Measurements from ENCODE around the gene TUBB6. TPM values are rescaled to one million over a fixed set of nuclear protein-coding genes. Genes with fewer than 3 reads are reported as not detected.

TUBB6 gene
- total RNA-seq, 2 experiments from 2014 or later = 11.1 to 11.6 TPM

DNA sequence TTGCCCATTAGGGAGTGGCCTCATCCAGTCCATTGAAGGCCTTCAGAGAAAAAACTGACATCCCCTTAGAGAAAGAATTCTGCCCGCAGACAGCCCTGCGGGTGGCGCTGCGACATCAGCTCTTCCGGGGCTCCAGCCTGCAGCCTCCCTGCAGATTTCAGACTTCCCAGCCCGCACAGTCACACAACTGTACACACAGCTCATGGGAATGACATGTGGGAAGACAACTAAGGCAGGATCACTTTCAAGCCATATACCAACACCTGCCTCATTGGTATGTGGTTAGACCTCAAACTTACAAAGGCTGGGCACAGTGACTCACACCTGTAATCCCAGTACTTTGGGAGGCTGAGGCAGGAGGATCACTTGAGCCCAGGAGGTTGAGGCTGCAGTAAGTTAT lies 24.8 kb upstream of the TUBB6 start:
- H3K4me3 Mint-ChIP-seq = no peak overlapping the region
- peaks cover 4% of the 10 kb centered on the region for H3K4me1 Mint-ChIP-seq
- H3K27me3 Mint-ChIP-seq = peaks cover 33% of the 10 kb centered on the region
- H3K9me3 Mint-ChIP-seq = no peaks in the 10 kb centered on the region
- no peak overlapping the region for H3K27ac Mint-ChIP-seq
- no peaks in the 10 kb centered on the region for H3K36me3 Mint-ChIP-seq
- no peak for DNase-seq

DNA sequence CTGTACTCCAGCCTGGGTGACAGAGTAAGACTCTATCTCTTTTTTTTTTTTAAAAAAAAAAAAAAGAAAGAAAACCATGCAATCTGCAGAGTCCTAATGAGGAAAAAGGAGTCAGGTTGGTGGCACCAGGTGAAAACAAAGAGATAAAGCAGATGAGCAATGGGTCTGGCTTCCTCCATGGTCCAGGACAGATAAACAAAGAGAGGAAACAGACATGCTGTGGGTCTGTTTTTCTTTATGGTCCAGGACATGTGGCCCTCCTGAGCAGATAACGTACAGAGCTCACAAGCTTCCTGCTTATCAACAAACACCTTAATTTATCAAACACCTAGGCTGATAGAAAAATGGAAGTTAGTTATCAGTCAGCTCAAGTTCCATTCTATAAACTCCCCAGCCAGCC lies 24.4 kb upstream of the TUBB6 start:
- Mint-ChIP-seq H3K4me3 (no peak overlapping the region), H3K27ac (no peak overlapping the region), H3K36me3 (no peaks in the 10 kb centered on the region), H3K4me1 (peaks cover 4% of the 10 kb centered on the region), H3K27me3 (peaks cover 37% of the 10 kb centered on the region), H3K9me3 (no peaks in the 10 kb centered on the region)
- DNase-seq = no peak

DNA sequence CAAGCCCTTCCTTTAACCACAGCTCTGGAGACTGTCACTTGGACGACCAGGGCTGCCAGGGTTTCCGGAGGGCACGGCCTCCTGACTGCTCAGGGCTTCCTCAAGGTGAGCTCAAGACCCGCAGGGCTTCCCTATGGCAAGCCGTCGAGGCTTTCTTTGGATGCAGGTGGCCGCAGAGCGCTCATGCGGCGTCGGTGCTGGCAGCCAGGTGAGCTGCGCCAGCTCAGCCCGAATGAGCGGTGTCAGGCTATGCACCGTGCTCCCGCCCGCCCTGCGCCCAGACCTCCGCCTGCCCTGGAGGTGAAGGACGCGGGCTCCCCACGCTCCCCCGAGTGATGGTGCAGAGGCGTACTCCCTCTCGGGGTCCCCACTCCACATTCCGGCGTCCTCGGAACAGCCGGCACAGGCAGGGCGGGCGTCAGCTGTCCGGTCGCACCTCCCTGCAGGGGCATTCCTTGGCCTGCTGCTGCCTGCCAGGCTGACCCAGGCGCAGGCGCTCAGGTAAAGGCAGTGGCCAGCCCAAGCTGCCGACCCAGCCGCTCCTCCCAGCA lies 20.8 kb upstream of the TUBB6 start:
- peaks cover 4% of the 10 kb centered on the region for H3K4me1 Mint-ChIP-seq
- no peaks in the 10 kb centered on the region for H3K9me3 Mint-ChIP-seq
- no peak overlapping the region for H3K27ac Mint-ChIP-seq
- H3K4me3 Mint-ChIP-seq = no peak overlapping the region
- DNase-seq = no peak
- H3K36me3 Mint-ChIP-seq = no peaks in the 10 kb centered on the region
- H3K27me3 Mint-ChIP-seq = peaks cover 57% of the 10 kb centered on the region

DNA sequence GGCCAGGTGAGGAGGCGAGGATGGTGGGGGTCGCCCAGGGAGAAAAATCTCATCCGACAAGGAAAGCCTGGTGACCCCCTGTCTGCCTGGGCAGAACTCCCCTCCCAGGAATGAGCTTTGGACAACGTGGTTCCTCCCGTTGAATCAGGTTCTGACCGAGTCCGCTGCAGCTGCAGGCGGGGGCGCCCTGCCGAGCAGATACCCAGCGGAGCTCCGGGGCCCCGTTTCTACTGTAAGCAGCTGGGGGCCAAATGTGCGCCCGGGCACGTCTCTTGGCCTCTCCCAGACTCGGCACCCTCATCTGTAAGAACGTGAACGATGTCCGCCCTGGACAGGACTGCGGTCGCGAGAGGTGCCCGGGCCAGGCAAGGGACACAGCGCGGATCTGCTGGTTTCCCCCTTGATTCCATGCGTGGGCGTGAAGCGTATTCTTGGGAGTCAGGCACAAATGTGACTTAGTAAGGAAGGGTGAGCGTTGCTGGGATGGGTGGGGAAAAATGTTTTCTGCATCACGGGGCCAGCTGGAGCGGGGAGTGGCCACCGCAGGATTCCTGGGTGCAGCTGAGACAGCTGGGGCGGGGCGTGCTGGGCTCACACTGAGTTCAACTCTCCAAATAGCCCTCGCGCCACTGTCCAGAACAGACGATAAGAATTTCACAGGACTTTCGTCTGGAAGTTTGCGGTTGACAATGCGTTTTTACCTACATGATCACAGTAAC lies 20.2 kb upstream of the TUBB6 start:
- no peaks in the 10 kb centered on the region for H3K9me3 Mint-ChIP-seq
- H3K27ac Mint-ChIP-seq = no peak overlapping the region
- no peaks in the 10 kb centered on the region for H3K36me3 Mint-ChIP-seq
- H3K27me3 Mint-ChIP-seq = peaks cover 53% of the 10 kb centered on the region
- H3K4me1 Mint-ChIP-seq = peaks cover 4% of the 10 kb centered on the region
- peak overlapping the region; percentile 25 for H3K4me3 Mint-ChIP-seq
- DNase-seq = no peak

DNA sequence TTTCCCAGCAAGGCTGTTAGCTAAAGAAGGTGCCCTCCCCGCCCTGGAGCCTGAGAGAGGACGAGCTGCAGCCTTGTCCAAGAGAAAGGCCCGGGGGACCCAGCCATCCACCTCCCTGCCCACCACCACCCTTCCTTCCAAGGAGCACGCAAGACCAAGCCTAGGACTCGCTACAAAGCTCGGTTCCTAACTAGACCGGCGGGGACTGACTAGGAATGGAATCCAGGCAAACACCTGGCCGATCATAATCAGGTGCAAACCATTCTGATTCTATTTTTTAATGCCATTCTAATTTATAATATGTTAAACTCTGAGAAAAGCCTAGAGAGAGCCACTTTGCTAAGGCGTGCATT lies 19.7 kb upstream of the TUBB6 start:
- DNase-seq = no peak
- Mint-ChIP-seq H3K27me3 (peaks cover 52% of the 10 kb centered on the region), H3K9me3 (no peaks in the 10 kb centered on the region), H3K36me3 (no peaks in the 10 kb centered on the region), H3K4me1 (peaks cover 4% of the 10 kb centered on the region), H3K27ac (no peak overlapping the region), H3K4me3 (no peak overlapping the region)

DNA sequence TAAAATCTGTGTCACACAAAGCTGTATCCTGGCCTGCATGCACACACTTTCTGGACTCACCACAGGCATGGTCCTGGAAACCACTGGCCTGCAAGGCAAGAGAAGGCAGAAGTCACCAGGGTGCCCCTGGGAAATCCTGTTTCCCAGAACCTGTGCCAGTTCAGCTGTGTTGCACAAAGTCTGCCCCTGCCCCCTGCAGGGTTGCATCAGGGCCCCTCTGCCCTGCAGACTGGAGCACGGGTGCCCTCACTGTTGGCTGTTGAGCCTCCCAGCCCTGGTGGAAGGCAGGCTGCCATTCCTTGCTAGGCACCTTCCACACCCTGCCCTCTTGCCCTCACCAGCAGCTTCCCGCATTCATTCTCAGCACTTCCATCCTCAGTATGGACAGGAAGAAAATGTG lies 18.0 kb upstream of the TUBB6 start:
- H3K9me3 Mint-ChIP-seq = no peaks in the 10 kb centered on the region
- no peak overlapping the region for H3K4me3 Mint-ChIP-seq
- no peak for DNase-seq
- no peak overlapping the region for H3K27ac Mint-ChIP-seq
- peaks cover 48% of the 10 kb centered on the region for H3K27me3 Mint-ChIP-seq
- peaks cover 4% of the 10 kb centered on the region for H3K4me1 Mint-ChIP-seq
- H3K36me3 Mint-ChIP-seq = no peaks in the 10 kb centered on the region

DNA sequence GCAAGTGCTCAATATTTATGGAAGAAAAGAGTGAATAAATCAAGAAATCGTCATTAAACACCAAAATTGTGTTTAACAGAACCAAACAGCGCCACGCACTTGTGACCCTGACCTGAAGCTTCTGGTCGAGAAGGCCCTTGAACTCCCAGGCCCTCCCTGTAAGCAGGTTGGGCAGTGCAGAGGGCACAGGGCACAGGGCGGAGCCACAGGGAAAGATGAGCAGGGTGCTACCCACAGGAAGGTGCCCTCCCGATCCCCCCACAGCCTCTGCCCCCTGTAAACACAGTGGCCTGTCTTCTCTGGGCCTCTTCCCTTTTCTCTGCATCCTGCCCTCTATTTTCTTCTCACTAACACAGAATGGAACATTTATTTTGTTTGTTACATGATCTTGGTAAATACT lies 16.9 kb upstream of the TUBB6 start:
- peaks cover 49% of the 10 kb centered on the region for H3K27me3 Mint-ChIP-seq
- no peak overlapping the region for H3K4me3 Mint-ChIP-seq
- no peak overlapping the region for H3K27ac Mint-ChIP-seq
- no peaks in the 10 kb centered on the region for H3K9me3 Mint-ChIP-seq
- no peak for DNase-seq
- peaks cover 4% of the 10 kb centered on the region for H3K4me1 Mint-ChIP-seq
- H3K36me3 Mint-ChIP-seq = no peaks in the 10 kb centered on the region

- Mint-ChIP-seq H3K9me3 (no peaks in the 10 kb centered on the region), H3K4me1 (peaks cover 4% of the 10 kb centered on the region), H3K27me3 (peaks cover 47% of the 10 kb centered on the region), H3K36me3 (no peaks in the 10 kb centered on the region), H3K27ac (no peak overlapping the region), H3K4me3 (no peak overlapping the region)
- no peak for DNase-seq
Observed at GRCh38 chr18:12291690-12292089, 16.4 kb upstream of the TUBB6 start.

GRCh38 chr18:12293831-12294230 lies 14.2 kb upstream of the TUBB6 start:
- no peak overlapping the region for H3K4me3 Mint-ChIP-seq
- no peaks in the 10 kb centered on the region for H3K4me1 Mint-ChIP-seq
- no peaks in the 10 kb centered on the region for H3K36me3 Mint-ChIP-seq
- peaks cover 28% of the 10 kb centered on the region for H3K27me3 Mint-ChIP-seq
- no peak for DNase-seq
- H3K27ac Mint-ChIP-seq = no peak overlapping the region
- no peaks in the 10 kb centered on the region for H3K9me3 Mint-ChIP-seq

DNA sequence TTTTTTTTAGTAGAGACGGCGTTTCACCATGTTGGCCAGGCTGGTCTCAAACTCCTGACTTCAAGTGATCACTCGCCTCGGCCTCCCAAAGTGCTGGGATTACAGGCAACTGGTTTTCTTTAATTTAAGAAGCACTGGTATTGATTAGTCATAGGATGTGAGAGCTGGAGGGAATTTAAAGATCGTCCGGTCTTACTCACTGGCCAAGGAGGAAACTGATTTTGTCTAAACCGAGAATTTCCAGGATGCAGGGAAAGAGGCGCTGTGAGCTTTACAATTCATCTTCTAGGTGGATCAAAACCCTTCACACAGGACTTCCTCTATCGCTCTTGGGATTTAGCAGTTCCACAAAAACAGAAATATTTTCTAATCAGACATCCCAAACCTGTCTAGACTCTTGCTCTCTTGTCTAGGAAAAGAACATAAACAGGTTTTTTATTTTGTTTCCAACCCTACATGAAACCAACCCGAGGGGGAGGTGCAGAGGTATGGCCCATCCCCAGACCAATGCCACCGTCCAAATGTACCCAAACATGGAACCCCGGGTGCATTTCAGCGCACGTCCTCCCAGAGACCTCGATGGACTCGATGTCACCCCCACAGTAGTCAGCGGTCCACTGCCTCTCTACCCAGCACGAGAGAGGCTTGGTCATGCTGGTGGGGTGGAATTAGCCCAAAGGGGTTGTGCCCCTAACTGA lies 12.5 kb upstream of the TUBB6 start:
- H3K36me3 Mint-ChIP-seq = no peaks in the 10 kb centered on the region
- peaks cover 16% of the 10 kb centered on the region for H3K27me3 Mint-ChIP-seq
- H3K4me1 Mint-ChIP-seq = no peaks in the 10 kb centered on the region
- no peak overlapping the region for H3K4me3 Mint-ChIP-seq
- DNase-seq = no peak
- no peaks in the 10 kb centered on the region for H3K9me3 Mint-ChIP-seq
- H3K27ac Mint-ChIP-seq = no peak overlapping the region

- Mint-ChIP-seq H3K36me3 (no peaks in the 10 kb centered on the region), H3K4me1 (no peaks in the 10 kb centered on the region), H3K27me3 (peaks cover 16% of the 10 kb centered on the region), H3K9me3 (no peaks in the 10 kb centered on the region), H3K27ac (no peak overlapping the region), H3K4me3 (no peak overlapping the region)
- no peak for DNase-seq
Observed at GRCh38 chr18:12296087-12296403, 12.0 kb upstream of the TUBB6 start.

GRCh38 chr18:12296457-12296856 lies 11.6 kb upstream of the TUBB6 start:
- Mint-ChIP-seq H3K9me3 (no peaks in the 10 kb centered on the region), H3K4me3 (no peak overlapping the region), H3K36me3 (no peaks in the 10 kb centered on the region), H3K27me3 (peaks cover 12% of the 10 kb centered on the region), H3K4me1 (no peaks in the 10 kb centered on the region), H3K27ac (no peak overlapping the region)
- no peak for DNase-seq

- H3K27ac Mint-ChIP-seq = no peak overlapping the region
- no peaks in the 10 kb centered on the region for H3K9me3 Mint-ChIP-seq
- no peaks in the 10 kb centered on the region for H3K36me3 Mint-ChIP-seq
- no peak for DNase-seq
- no peaks in the 10 kb centered on the region for H3K4me1 Mint-ChIP-seq
- peaks cover 12% of the 10 kb centered on the region for H3K27me3 Mint-ChIP-seq
- no peak overlapping the region for H3K4me3 Mint-ChIP-seq
Observed at GRCh38 chr18:12299862-12300261, 8.2 kb upstream of the TUBB6 start.

DNA sequence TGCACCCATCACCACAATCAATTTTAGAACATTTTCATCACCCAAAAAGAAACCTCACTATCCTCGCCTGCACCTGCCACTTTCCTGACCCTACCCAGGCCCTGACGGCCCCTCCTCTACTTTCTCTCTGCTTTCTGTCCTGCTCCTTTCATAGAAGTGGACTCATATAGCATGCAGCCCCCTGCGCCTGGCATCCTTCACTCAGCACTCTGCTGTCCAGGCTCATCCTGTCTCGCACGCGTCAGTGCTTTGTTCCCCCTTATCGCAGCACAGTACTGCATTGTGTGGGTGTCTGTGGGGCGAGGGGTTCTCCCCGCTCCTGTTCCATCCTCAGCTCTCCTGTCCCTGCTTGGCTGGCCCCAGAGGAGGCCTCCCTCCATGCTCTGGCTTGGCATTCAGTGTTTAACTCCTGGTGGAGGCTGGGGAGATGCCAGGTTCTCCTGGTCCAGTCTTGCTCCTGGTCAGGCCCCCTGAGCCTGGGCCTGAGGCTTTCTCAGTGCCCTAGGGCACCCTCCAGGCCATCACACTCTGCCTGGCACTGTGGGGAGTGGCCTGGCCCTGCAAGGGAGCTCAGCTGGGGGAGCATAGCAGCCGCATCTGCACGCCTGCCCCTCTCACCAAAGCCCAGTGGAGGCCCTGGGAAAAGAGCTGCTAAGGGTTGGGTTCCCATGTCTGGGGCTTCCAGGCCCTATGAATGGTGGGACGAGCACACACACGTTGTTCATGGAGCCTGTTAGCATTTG lies 6.6 kb upstream of the TUBB6 start:
- H3K27ac Mint-ChIP-seq = no peak overlapping the region
- H3K36me3 Mint-ChIP-seq = no peaks in the 10 kb centered on the region

GRCh38 chr18:12302391-12303147 lies 5.5 kb upstream of the TUBB6 start:
- H3K27me3 Mint-ChIP-seq = peaks cover 34% of the 10 kb centered on the region
- no peak overlapping the region for H3K27ac Mint-ChIP-seq
- peaks cover 9% of the 10 kb centered on the region for H3K4me1 Mint-ChIP-seq
- DNase-seq = no peak
- H3K36me3 Mint-ChIP-seq = no peaks in the 10 kb centered on the region
- H3K9me3 Mint-ChIP-seq = no peaks in the 10 kb centered on the region
- H3K4me3 Mint-ChIP-seq = no peak overlapping the region

More for the DNA sequence above, 6.6 kb upstream of the TUBB6 start:
- Mint-ChIP-seq H3K4me3 (no peak overlapping the region), H3K4me1 (no peaks in the 10 kb centered on the region), H3K9me3 (no peaks in the 10 kb centered on the region), H3K27me3 (peaks cover 23% of the 10 kb centered on the region)
- DNase-seq = no peak

Measured in activated naive CD8-positive, alpha-beta T cell treated with anti-CD3 and anti-CD28 coated beads for 36 hours (primary cell).